KMS-11 (cell line): ENCODE measurements around the gene GRIP1.

ENCODE experiments used
- H2AFZ ChIP-seq: fragments of 200-600 bp; sonication (generic); 2 replicates; pipeline ENCODE4 v1.6.1; 2016; ENCODE audit warnings: antibody characterized with exemption, mixed run types, low read depth
- H3K27ac ChIP-seq: fragments of 200-600 bp; sonication (generic); 2 replicates; pipeline ENCODE4 v1.6.1; 2016; ENCODE audit warnings: mild to moderate bottlenecking, mixed run types
- H3K27me3 ChIP-seq: fragments of 200-600 bp; sonication (generic); 2 replicates; pipeline ENCODE4 v1.6.1; 2017; ENCODE audit warnings: mild to moderate bottlenecking, low read depth, mixed run types, moderate library complexity; ENCODE audit not compliant: insufficient read depth
- H3K36me3 ChIP-seq: fragments of 200-600 bp; sonication (generic); 2 replicates; pipeline ENCODE4 v1.6.1; 2017; ENCODE audit warnings: mild to moderate bottlenecking, mixed run types; ENCODE audit not compliant: insufficient read depth
- H3K4me1 ChIP-seq: fragments of 200-600 bp; sonication (generic); 2 replicates; pipeline ENCODE4 v1.6.1; 2016; ENCODE audit warnings: mild to moderate bottlenecking, low read depth, mixed run types; ENCODE audit not compliant: poor library complexity, severe bottlenecking
- H3K4me2 ChIP-seq: fragments of 200-600 bp; sonication (generic); 2 replicates; pipeline ENCODE4 v1.7.0; 2016; ENCODE audit warnings: mild to moderate bottlenecking, mixed run types
- H3K4me3 ChIP-seq: fragments of 200-600 bp; sonication (generic); IDR thresholded peaks from 2 replicates; pipeline ENCODE4 v1.6.1; 2017; ENCODE audit warnings: low read depth, low read length, mixed read lengths; ENCODE audit not compliant: insufficient read depth
- H3K79me2 ChIP-seq: fragments of 200-600 bp; sonication (generic); 2 replicates; pipeline ENCODE4 v1.6.1; 2016; ENCODE audit warnings: low read depth, mixed run types; ENCODE audit not compliant: insufficient read depth
- H3K9ac ChIP-seq: fragments of 200-600 bp; sonication (generic); 2 replicates; pipeline ENCODE4 v1.6.1; 2016; ENCODE audit warnings: mild to moderate bottlenecking, mixed run types
- H4K20me1 ChIP-seq: fragments of 200-600 bp; sonication (generic); 2 replicates; pipeline ENCODE4 v1.6.1; 2016; ENCODE audit warnings: mild to moderate bottlenecking, mixed run types; ENCODE audit not compliant: insufficient read depth
- CTCF ChIP-seq: fragments of 200-600 bp; sonication (generic); conservative IDR thresholded peaks from 2 replicates; pipeline ENCODE4 v1.6.1; 2017; ENCODE audit warnings: low read depth, mild to moderate bottlenecking, antibody characterized with exemption, low read length, moderate library complexity, mixed read lengths

The GRIP1 gene

GRCh38 chr12:66352899-66353298 is 326.0 kb downstream of the GRIP1 start:
- Histone ChIP-seq H3K36me3 (no peaks in the 10 kb centered on the region), H3K79me2 (no peaks in the 10 kb centered on the region)
- no peak for TF ChIP-seq CTCF

GRCh38 chr12:66352197-66352596 is 326.7 kb downstream of the GRIP1 start:
- Histone ChIP-seq H3K4me1 (no peaks in the 10 kb centered on the region), H3K27me3 (no peaks in the 10 kb centered on the region), H4K20me1 (no peaks in the 10 kb centered on the region), H3K27ac (no peak overlapping the region), H3K4me3 (no peak overlapping the region), H3K36me3 (no peaks in the 10 kb centered on the region), H2AFZ (no peak overlapping the region), H3K9ac (no peak overlapping the region), H3K79me2 (no peaks in the 10 kb centered on the region), H3K4me2 (no peak overlapping the region)
- peak; percentile 43 for TF ChIP-seq CTCF

More at GRCh38 chr12:66352899-66353298, 326.0 kb downstream of the GRIP1 start:
- H3K27ac ChIP-seq = no peak overlapping the region
- no peak overlapping the region for H3K4me2 ChIP-seq
- H3K9ac ChIP-seq = no peak overlapping the region
- no peak overlapping the region for H3K4me3 ChIP-seq
- no peak overlapping the region for H2AFZ ChIP-seq
- no peaks in the 10 kb centered on the region for H4K20me1 ChIP-seq
- no peaks in the 10 kb centered on the region for H3K27me3 ChIP-seq
- no peaks in the 10 kb centered on the region for H3K4me1 ChIP-seq

- no peaks in the 10 kb centered on the region for H3K4me1 ChIP-seq
- H3K4me3 ChIP-seq = no peak overlapping the region
- H3K27ac ChIP-seq = no peak overlapping the region
- H3K27me3 ChIP-seq = no peaks in the 10 kb centered on the region
- H2AFZ ChIP-seq = no peak overlapping the region
- no peak overlapping the region for H3K4me2 ChIP-seq
- H3K9ac ChIP-seq = no peak overlapping the region
- no peaks in the 10 kb centered on the region for H4K20me1 ChIP-seq
- H3K36me3 ChIP-seq = no peaks in the 10 kb centered on the region
- no peaks in the 10 kb centered on the region for H3K79me2 ChIP-seq
- no peak for TF ChIP-seq CTCF
Measured at GRCh38 chr12:66351301-66351700, 327.6 kb downstream of the GRIP1 start.

GRCh38 chr12:66345956-66346355 is 332.9 kb downstream of the GRIP1 start:
- H3K36me3 ChIP-seq = no peaks in the 10 kb centered on the region

More at GRCh38 chr12:66345956-66346355, 332.9 kb downstream of the GRIP1 start:
- Histone ChIP-seq H3K4me3 (no peak overlapping the region), H3K9ac (no peak overlapping the region), H2AFZ (no peak overlapping the region), H3K4me2 (no peak overlapping the region), H4K20me1 (no peaks in the 10 kb centered on the region), H3K27ac (no peak overlapping the region), H3K27me3 (no peaks in the 10 kb centered on the region), H3K4me1 (no peaks in the 10 kb centered on the region), H3K79me2 (no peaks in the 10 kb centered on the region)
- TF ChIP-seq CTCF = no peak
